GM18951 (cell line): ENCODE measurements around the gene MPHOSPH6.
"Not testable (repeated sequence)": the region's sequence is repeated elsewhere in the genome, so short reads cannot be mapped to it uniquely, and the experiment has no call there.

Source experiments
- POLR2A ChIP-seq: IDR thresholded peaks from 4 replicates; pipeline ENCODE4 v1.6.1; 2011; ENCODE audit warnings: mild to moderate bottlenecking; ENCODE audit not compliant: insufficient read length, insufficient read depth; ENCODE audit errors: extremely low read depth
- in situ Hi-C: fragments of 300-500 bp; cut with MboI; formaldehyde crosslinking; loops from one replicate; pipeline ENCODE4 v1.12.0; 2022; ENCODE audit warnings: low sequenced_read_pairs, mixed read lengths, inconsistent platforms; ENCODE audit not compliant: unreplicated experiment

Gene MPHOSPH6

DNA sequence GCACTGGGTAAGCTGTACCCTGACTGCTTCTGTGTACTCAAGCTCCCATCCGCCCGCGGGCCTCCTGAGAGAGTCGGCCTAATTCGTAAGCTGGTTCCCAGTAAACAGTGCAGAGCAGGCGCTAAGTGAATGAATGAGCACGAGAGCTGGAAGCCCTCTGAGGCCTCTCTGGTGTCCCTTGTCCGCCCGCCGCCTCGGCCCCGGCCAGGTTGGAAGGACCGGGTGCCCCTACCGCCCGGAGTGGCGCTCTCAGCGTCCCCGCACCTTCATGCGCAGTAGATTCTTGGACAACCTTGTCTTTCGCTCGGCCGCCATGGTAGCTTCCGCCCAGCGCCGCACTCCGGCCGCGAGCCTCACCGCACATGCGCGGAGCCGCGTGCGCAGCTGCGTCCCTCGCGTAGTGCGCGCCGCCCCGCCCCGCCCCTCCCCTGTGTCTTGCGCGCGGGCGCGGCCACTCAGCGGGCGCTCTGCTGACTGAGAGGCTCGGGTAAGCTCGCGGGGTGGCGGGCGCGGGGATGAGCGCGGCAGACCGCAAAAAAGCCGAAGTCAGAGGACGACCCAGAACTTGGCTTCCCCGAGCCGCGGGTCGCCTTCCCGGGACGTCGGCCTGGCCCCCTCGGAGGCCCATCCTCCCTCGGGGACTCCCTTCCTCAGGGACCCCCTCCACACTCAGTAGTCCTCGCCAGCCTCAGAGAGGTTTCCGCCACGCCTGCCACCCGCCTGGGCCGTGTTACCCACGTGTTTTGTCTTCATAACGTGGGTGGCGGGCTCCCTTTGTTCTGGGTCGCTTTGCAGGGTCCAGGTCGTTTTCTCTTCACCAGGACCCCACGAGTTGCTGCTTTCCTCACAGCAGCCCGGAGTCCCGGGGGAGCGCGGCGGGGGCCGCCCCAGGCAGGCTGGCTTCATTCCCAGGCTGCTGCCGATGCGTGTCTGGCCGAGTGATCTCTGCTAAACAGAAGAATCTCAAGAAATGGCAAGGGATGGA is at the start of gene MPHOSPH6:
Gene MPHOSPH6 (minus strand): TSS at position 364 of the 985 bp plus-strand sequence. CDS start 49 bp downstream, at position 315.
- in situ Hi-C loops: no loop called here
- TF ChIP-seq POLR2A: peak; percentile 88

DNA sequence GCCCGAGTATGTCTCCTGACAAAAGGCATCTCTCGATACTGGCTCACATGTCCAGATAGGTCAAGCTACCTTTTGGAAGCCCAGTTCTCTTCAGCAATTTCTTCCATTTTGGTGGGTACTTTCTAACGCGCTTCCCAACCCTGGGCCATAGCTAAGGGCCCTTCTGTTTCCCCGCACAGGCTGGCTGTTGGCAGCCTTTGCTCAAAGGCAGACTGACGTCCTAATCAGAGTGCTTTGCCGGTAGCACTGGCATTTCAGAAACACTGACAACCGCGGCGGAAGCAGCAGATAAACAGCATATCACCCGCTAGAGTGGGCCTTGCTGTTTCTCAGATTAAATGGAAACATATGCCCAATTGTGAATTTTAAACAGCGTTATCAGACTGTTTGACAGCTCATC is 49.3 kb upstream of the MPHOSPH6 start:
- in situ Hi-C loops: no loop called here

GRCh38 chr16:82209314-82209713 is 39.3 kb upstream of the MPHOSPH6 start:
- in situ Hi-C loops: not testable (repeated sequence)

More for the DNA sequence above, 49.3 kb upstream of the MPHOSPH6 start:
- TF ChIP-seq POLR2A: no peak

GRCh38 chr16:82203198-82203597 is 33.2 kb upstream of the MPHOSPH6 start:
- in situ Hi-C loops: no loop called here
- TF ChIP-seq POLR2A: no peak

DNA sequence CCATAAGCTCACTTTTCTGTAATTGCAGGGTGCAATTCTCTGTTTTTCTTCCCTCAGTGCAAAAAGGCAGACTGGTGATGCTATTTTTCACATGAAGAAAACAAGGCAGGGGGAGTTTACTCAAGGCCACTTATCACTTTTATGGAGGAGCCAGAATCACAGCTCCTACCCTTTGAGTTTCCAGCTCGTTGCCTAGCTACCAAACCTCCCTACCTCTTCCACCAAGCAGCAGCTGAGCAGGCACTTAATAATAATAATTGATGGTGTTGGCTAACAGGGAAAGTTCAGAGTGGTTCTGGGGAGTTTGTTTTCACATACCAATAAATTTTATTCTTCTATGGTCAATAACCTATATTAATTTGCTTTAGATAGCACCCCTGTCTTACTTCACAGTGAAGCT is 31.9 kb upstream of the MPHOSPH6 start:
- in situ Hi-C loops: no loop called here
- no peak for TF ChIP-seq POLR2A

DNA sequence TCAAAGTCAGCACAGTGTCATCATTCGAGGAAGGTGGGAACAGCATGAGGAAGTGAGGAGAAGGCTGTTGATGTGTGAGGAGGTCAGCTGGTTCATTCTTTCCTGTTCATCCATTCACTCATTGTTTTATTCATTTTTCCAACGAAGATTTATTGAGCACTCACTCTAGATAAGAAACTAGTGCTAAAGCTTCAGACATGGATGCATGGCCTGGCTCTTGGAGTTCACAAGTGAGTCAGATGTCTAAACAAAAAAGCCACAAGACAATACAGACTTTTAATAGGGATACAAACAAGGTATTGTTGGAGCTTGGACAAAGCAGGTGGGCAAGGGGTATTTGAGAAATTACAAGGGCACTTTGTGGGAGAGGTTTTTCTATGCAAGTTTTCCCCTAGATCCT is 31.3 kb upstream of the MPHOSPH6 start:
- in situ Hi-C loops: no loop called here
- TF ChIP-seq POLR2A: no peak

- no peak for TF ChIP-seq POLR2A
- in situ Hi-C loops: no loop called here
Measured at GRCh38 chr16:82199209-82199608, 29.2 kb upstream of the MPHOSPH6 start.

DNA sequence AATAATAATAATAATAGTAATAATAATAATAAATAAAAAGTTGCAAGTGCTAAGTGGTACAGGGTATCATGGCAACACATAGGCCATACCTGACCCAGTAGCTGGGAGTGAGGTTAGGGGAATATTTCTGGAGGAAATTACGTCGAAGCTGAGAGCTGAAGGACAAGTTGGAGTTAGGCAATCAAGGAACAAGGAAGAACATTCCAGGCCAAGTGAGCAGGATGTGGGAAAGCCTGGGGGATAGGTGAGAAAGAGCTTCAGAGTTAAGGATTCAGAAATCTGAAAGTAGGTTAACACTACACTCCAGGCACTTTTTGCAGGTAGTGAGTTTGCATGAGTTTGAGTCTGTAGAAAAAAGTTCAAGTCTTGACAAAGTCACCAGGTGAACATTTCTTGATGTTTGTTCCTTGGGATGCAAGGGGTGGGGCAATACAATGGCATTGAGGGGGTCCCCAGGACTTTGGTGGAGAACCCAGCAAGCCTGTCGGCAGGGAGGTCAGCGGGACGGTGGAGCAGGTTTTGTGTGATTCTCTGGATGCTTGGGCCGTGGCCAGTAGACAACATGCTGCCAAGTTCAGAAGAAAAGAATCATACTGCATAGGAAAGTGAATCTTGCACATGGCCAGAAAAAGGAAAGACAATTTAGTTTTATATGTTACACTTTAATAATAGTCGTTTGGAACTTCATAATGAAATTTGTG is 27.7 kb upstream of the MPHOSPH6 start:
- TF ChIP-seq POLR2A: no peak
- in situ Hi-C loops: no loop called here

- in situ Hi-C loops: no loop called here
- TF ChIP-seq POLR2A: no peak
Measured at GRCh38 chr16:82195917-82196494, 26.0 kb upstream of the MPHOSPH6 start.

GRCh38 chr16:82194086-82194485 is 24.1 kb upstream of the MPHOSPH6 start:
- in situ Hi-C loops: no loop called here

DNA sequence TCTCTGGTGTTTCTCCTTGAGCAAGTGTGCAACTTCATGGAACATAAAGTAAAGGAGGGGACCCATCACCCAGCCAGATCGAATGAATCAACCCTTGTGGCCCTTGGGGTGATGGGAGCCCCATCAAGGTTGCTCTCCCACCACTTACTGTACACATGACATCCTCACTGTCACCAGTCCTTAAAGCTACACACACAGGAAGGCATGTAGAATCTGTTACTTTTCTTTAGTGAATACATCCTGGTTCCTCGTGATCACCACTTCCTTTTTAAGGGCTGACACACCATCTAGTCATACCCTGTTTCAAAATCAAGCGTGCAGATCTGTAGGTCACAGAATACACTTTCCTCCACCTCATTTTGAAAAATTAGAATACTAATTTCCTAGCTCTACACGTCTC is 22.6 kb upstream of the MPHOSPH6 start:
- TF ChIP-seq POLR2A: no peak
- in situ Hi-C loops: no loop called here

More at GRCh38 chr16:82194086-82194485, 24.1 kb upstream of the MPHOSPH6 start:
- TF ChIP-seq POLR2A: no peak

- in situ Hi-C loops: no loop called here
- TF ChIP-seq POLR2A: no peak
Measured at GRCh38 chr16:82190386-82190785, 20.4 kb upstream of the MPHOSPH6 start.

- in situ Hi-C loops: no loop called here
- no peak for TF ChIP-seq POLR2A
Measured at GRCh38 chr16:82187829-82188228, 17.8 kb upstream of the MPHOSPH6 start.
